Measurements from ENCODE around the gene SPATA46.
"Not testable (repeated sequence)": the region's sequence is repeated elsewhere in the genome, so short reads cannot be mapped to it uniquely, and the experiment has no call there.

SPATA46 gene

GRCh38 chr1:162373072-162373427 lies 3.6 kb downstream of the SPATA46 start:
- no peak for DNase-seq

GRCh38 chr1:162372159-162373071 lies 4.2 kb downstream of the SPATA46 start:
- DNase-seq, result no peak

GRCh38 chr1:162371611-162372010 lies 5.0 kb downstream of the SPATA46 start:
- no peak for DNase-seq

GRCh38 chr1:162370721-162371120 lies 5.9 kb downstream of the SPATA46 start:
- DNase-seq, result no peak

- no peak for DNase-seq
Observed at GRCh38 chr1:162370161-162370560, 6.5 kb downstream of the SPATA46 start.

GRCh38 chr1:162369571-162369970 lies 7.1 kb downstream of the SPATA46 start:
- DNase-seq, result no peak

GRCh38 chr1:162368451-162368850 lies 8.2 kb downstream of the SPATA46 start:
- DNase-seq, result no peak

- no peak for DNase-seq
Observed at GRCh38 chr1:162367772-162368171, 8.9 kb downstream of the SPATA46 start.

GRCh38 chr1:162367073-162367472 lies 9.6 kb downstream of the SPATA46 start:
- DNase-seq, result no peak

- DNase-seq, result no peak
Observed at GRCh38 chr1:162366671-162367070, 10.0 kb downstream of the SPATA46 start.

GRCh38 chr1:162366149-162366548 lies 10.5 kb downstream of the SPATA46 start:
- DNase-seq, result no peak

GRCh38 chr1:162365284-162366020 lies 11.2 kb downstream of the SPATA46 start:
- DNase-seq, result no peak

GRCh38 chr1:162364498-162364897 lies 12.2 kb downstream of the SPATA46 start:
- no peak for DNase-seq

GRCh38 chr1:162363823-162364222 lies 12.8 kb downstream of the SPATA46 start:
- DNase-seq, result no peak

- DNase-seq, result no peak
Observed at GRCh38 chr1:162361349-162361748, 15.3 kb downstream of the SPATA46 start.

GRCh38 chr1:162360874-162361260 lies 15.8 kb downstream of the SPATA46 start:
- DNase-seq, result no peak

- DNase-seq, result no peak
Observed at GRCh38 chr1:162360237-162360873, 16.3 kb downstream of the SPATA46 start.

GRCh38 chr1:162359523-162360236 lies 17.0 kb downstream of the SPATA46 start:
- no peak for DNase-seq

GRCh38 chr1:162358928-162359327 lies 17.7 kb downstream of the SPATA46 start:
- no peak for DNase-seq

GRCh38 chr1:162357681-162358266 lies 18.9 kb downstream of the SPATA46 start:
- DNase-seq, result no peak

GRCh38 chr1:162353702-162354101 lies 23.0 kb downstream of the SPATA46 start:
- DNase-seq, result no peak

GRCh38 chr1:162353078-162353477 lies 23.6 kb downstream of the SPATA46 start:
- DNase-seq, result no peak

GRCh38 chr1:162351874-162352273 lies 24.8 kb downstream of the SPATA46 start:
- DNase-seq, result not testable (repeated sequence)

Measured in NCI-H1105 (cell line).